HEK293 (cell line): ENCODE results near the gene FOXO1.

Source experiments
- CTCF ChIP-seq: fragments of 450-650 bp; formaldehyde crosslinking; IDR thresholded peaks from 2 replicates; pipeline ENCODE4 v1.5.1; 2016; ENCODE audit warnings: missing biosample characterization, missing genetic modification characterization
- ZNF354C ChIP-seq: fragments of 450-650 bp; formaldehyde crosslinking; IDR thresholded peaks from 2 replicates; pipeline ENCODE4 v1.5.1; 2016; ENCODE audit warnings: missing biosample characterization, missing genetic modification characterization, low read depth, borderline replicate concordance

DNA sequence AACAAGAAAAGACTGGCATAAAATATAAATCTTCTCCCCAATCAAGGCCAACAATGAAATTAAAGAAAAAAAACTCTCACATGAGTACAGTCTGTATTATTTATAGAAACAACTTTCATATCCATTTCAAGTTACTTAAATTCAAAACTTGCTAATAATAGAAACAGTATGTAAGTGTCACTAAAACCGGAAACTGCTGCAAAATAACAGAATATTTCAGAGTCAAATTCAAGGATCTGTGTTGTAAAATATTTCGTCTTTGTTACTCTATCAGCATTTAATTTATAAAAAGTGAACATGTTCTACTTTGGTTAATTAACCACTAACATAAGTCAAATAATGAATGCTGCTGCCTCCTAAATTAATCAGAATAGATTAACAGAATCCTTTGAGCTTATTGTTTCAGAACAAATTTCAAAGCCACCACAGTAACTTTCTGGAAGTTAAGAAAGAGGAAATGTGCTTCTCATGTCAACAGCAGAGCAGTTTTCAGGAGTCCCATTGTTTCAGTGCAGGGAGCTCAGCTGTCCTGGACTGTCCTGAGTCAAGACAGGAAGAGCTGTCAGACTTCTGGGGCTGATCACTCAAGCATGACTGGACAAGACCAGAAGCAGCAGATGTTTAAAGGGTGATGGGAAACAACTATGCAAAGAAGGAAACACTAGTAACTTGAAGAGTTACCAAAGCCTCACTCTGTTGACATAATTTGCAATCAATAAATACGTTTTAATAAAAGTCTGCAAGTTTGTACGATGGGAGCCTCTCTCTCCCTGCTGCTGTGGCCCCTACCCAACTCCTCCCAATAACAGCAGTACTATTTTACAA lies 76.9 kb downstream of the FOXO1 start:
- TF ChIP-seq ZNF354C (tag by site-specific recombination) (no peak), CTCF (tag by site-specific recombination) (no peak)
